ENCODE results near the gene GOLM1.

GOLM1 gene

DNA sequence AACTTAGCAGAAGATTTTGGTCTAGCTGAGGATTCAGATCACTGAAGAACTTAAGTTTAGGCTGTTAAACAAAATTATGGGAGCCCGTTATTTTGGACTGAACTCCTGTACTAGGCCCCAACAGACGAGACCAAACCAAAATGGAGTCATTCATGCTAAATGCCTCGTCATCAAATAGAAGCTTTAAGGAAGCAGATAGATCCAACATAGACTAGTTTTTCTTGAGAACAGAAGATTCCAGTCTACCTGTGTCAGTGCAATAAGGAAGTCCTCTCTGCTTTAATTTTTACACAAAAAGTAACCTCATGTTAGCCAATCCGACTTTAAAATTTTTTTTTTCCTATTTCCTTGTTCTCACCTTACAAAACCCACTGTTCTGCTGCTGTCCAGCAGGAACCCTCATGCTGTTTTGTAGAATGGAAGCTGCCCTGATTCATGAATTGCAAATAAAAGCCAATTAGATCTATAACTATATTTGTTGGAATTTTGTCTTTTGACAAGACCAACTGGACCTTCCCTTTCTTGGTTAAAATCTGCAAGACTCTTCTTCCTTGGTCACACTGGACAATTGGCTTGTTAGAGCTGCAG lies 29.0 kb upstream of the GOLM1 start:
- Histone ChIP-seq H3K36me3 (ENCODE audit: insufficient read depth, low read length) (no peaks in the 10 kb centered on the region), H3K27ac (ENCODE audit: low read length) (no peak overlapping the region), H4K20me1 (ENCODE audit: insufficient read depth, low read length) (no peaks in the 10 kb centered on the region), H2AFZ (ENCODE audit: low read depth, low read length) (no peak overlapping the region), H3K9me3 (ENCODE audit: insufficient read depth, low read length, severe bottlenecking) (no peaks in the 10 kb centered on the region), H3K27me3 (ENCODE audit: insufficient read depth, low read length, poor library complexity) (no peaks in the 10 kb centered on the region), H3K4me1 (ENCODE audit: insufficient read depth, low read length) (no peaks in the 10 kb centered on the region), H3K4me2 (ENCODE audit: insufficient read depth, low read length) (no peak overlapping the region), H3K4me3 (ENCODE audit: low read depth in 1 of 2, low read length in 2 of 2) (no peak overlapping the region), H3K9ac (ENCODE audit: low read depth, low read length) (no peak overlapping the region), H3K79me2 (ENCODE audit: insufficient read depth, low read length) (no peaks in the 10 kb centered on the region)
- DNase-seq (no peak), ATAC-seq (ENCODE audit: insufficient read depth, low read depth) (no peak)
- TF ChIP-seq, protein P1, sequence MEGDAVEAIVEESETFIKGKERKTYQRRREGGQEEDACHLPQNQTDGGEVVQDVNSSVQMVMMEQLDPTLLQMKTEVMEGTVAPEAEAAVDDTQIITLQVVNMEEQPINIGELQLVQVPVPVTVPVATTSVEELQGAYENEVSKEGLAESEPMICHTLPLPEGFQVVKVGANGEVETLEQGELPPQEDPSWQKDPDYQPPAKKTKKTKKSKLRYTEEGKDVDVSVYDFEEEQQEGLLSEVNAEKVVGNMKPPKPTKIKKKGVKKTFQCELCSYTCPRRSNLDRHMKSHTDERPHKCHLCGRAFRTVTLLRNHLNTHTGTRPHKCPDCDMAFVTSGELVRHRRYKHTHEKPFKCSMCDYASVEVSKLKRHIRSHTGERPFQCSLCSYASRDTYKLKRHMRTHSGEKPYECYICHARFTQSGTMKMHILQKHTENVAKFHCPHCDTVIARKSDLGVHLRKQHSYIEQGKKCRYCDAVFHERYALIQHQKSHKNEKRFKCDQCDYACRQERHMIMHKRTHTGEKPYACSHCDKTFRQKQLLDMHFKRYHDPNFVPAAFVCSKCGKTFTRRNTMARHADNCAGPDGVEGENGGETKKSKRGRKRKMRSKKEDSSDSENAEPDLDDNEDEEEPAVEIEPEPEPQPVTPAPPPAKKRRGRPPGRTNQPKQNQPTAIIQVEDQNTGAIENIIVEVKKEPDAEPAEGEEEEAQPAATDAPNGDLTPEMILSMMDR (IDR thresholded peaks at IDR 0.05; ENCODE audit: borderline replicate concordance, extremely low read depth, low read length, poor library complexity, severe bottlenecking): no peak
- no peak for TF ChIP-seq EZH2 (IDR thresholded peaks at IDR 0.05; ENCODE audit: borderline replicate concordance, low read depth, low read length, severe bottlenecking)

- no peak overlapping the region for H3K27ac ChIP-seq (ENCODE audit: low read length)
- no peak for TF ChIP-seq EZH2 (IDR thresholded peaks at IDR 0.05; ENCODE audit: borderline replicate concordance, low read depth, low read length, severe bottlenecking)
- TF ChIP-seq, protein P1 (IDR thresholded peaks at IDR 0.05; ENCODE audit: borderline replicate concordance, extremely low read depth, low read length, poor library complexity, severe bottlenecking): no peak
- H3K9ac ChIP-seq (ENCODE audit: low read depth, low read length): no peak overlapping the region
- H2AFZ ChIP-seq (ENCODE audit: low read depth, low read length): no peak overlapping the region
- H3K27me3 ChIP-seq (ENCODE audit: insufficient read depth, low read length, poor library complexity): no peaks in the 10 kb centered on the region
- DNase-seq (no peak), ATAC-seq (ENCODE audit: insufficient read depth, low read depth) (no peak; the same call in 2 of the 3 replicates)
- no peak overlapping the region for H3K4me3 ChIP-seq (ENCODE audit: low read depth in 1 of 2, low read length in 2 of 2)
- no peak overlapping the region for H3K4me2 ChIP-seq (ENCODE audit: insufficient read depth, low read length)
- H3K79me2 ChIP-seq (ENCODE audit: insufficient read depth, low read length): no peaks in the 10 kb centered on the region
- no peaks in the 10 kb centered on the region for H3K9me3 ChIP-seq (ENCODE audit: insufficient read depth, low read length, severe bottlenecking)
- no peaks in the 10 kb centered on the region for H3K36me3 ChIP-seq (ENCODE audit: insufficient read depth, low read length)
- no peaks in the 10 kb centered on the region for H4K20me1 ChIP-seq (ENCODE audit: insufficient read depth, low read length)
- H3K4me1 ChIP-seq (ENCODE audit: insufficient read depth, low read length): no peaks in the 10 kb centered on the region
Measured at GRCh38 chr9:86126998-86127972, 27.9 kb upstream of the GOLM1 start.

DNA sequence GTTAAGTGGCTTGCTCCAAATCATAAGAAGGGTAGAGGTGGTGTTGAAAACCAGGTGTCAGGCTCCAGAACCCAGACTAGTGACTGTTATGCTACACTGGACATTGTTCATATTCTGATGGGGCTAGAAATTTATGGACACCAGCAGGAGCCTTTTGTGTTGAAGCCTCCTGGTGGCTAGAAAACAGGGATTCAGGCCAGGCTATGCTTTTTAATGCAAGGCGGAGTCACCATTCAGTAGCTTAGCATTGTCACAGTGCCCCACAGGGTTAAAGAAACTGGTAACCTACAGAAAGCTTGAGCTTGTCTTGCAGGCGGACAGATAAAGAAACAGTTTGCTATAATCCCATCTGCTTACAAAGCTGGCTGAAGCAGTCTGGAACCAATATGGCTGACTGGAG lies 23.0 kb upstream of the GOLM1 start:
- no peak overlapping the region for H2AFZ ChIP-seq (ENCODE audit: low read depth, low read length)
- H3K9me3 ChIP-seq (ENCODE audit: insufficient read depth, low read length, severe bottlenecking): no peaks in the 10 kb centered on the region
- H3K9ac ChIP-seq (ENCODE audit: low read depth, low read length): no peak overlapping the region
- no peak overlapping the region for H3K4me2 ChIP-seq (ENCODE audit: insufficient read depth, low read length)
- DNase-seq (no peak), ATAC-seq (ENCODE audit: insufficient read depth, low read depth) (no peak)
- no peak for TF ChIP-seq EZH2 (IDR thresholded peaks at IDR 0.05; ENCODE audit: borderline replicate concordance, low read depth, low read length, severe bottlenecking)
- no peaks in the 10 kb centered on the region for H3K27me3 ChIP-seq (ENCODE audit: insufficient read depth, low read length, poor library complexity)
- H4K20me1 ChIP-seq (ENCODE audit: insufficient read depth, low read length): no peaks in the 10 kb centered on the region
- no peaks in the 10 kb centered on the region for H3K36me3 ChIP-seq (ENCODE audit: insufficient read depth, low read length)
- no peak overlapping the region for H3K4me3 ChIP-seq (ENCODE audit: low read depth in 1 of 2, low read length in 2 of 2)
- H3K79me2 ChIP-seq (ENCODE audit: insufficient read depth, low read length): no peaks in the 10 kb centered on the region
- no peaks in the 10 kb centered on the region for H3K4me1 ChIP-seq (ENCODE audit: insufficient read depth, low read length)
- no peak overlapping the region for H3K27ac ChIP-seq (ENCODE audit: low read length)

DNA sequence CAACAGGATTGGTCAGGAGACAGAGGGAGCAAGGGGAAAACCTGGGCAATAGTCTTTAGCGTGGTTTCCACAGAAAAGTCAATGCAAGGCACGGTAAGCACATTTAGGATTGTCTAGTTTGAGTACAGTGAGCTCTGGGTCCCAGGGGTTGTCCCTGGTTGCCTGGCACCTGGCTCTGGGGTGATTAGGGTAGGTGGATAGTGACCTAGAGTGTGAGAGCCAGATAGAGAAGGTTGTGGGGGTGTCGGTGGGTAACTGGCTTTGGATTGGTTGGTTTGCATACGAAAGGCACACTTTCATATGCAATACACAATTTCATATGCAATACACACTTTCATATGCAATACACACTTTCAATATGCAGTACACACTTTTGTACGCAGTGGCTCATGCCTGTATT lies 20.1 kb upstream of the GOLM1 start:
- no peak for TF ChIP-seq EZH2 (IDR thresholded peaks at IDR 0.05; ENCODE audit: borderline replicate concordance, low read depth, low read length, severe bottlenecking)
- TF ChIP-seq, protein P1 (IDR thresholded peaks at IDR 0.05; ENCODE audit: borderline replicate concordance, extremely low read depth, low read length, poor library complexity, severe bottlenecking): no peak

More for the DNA sequence above, 20.1 kb upstream of the GOLM1 start:
- Histone ChIP-seq H3K36me3 (ENCODE audit: insufficient read depth, low read length) (no peaks in the 10 kb centered on the region), H3K9ac (ENCODE audit: low read depth, low read length) (no peak overlapping the region), H3K79me2 (ENCODE audit: insufficient read depth, low read length) (no peaks in the 10 kb centered on the region), H3K27ac (ENCODE audit: low read length) (no peak overlapping the region), H3K4me3 (ENCODE audit: low read depth in 1 of 2, low read length in 2 of 2) (no peak overlapping the region), H2AFZ (ENCODE audit: low read depth, low read length) (no peak overlapping the region), H3K27me3 (ENCODE audit: insufficient read depth, low read length, poor library complexity) (no peaks in the 10 kb centered on the region), H3K9me3 (ENCODE audit: insufficient read depth, low read length, severe bottlenecking) (no peaks in the 10 kb centered on the region), H3K4me2 (ENCODE audit: insufficient read depth, low read length) (no peak overlapping the region), H4K20me1 (ENCODE audit: insufficient read depth, low read length) (no peaks in the 10 kb centered on the region), H3K4me1 (ENCODE audit: insufficient read depth, low read length) (no peaks in the 10 kb centered on the region)
- ATAC-seq (ENCODE audit: insufficient read depth, low read depth) (no peak), DNase-seq (no peak)
